GM19023 (cell line): ENCODE results near the gene BIN1.

Experiments used
- ATAC-seq: cut with Tn5 transposase; IDR thresholded peaks from one replicate; pipeline ENCODE4 v1.9.1; 2021; ENCODE audit warnings: mild to moderate bottlenecking, moderate library complexity; ENCODE audit not compliant: unreplicated experiment

Gene BIN1

DNA sequence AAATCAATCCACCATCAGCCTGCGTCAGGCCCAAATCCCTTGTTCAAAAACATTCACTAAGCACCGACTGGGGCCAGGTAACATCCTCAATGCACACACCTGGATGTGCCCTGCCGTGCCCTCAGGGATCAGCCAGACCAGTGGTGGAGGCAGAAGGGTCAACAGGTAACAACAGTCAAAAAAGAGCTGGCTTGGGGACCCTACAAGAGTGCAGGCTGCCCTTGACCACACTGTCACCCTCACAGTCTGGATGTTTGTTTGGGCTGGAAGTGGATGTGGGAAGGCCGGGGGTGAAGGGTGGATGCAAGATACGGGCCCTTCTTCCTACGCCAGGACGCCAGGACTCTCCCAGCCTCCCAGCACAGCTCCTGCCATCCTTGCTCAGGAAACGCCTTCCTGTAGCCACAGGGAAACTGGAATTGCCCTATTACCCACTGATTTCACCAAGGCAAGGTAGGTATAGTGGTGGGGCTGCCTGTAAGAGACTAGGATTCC lies 2.7 kb downstream of the BIN1 start:
- no peak for ATAC-seq

DNA sequence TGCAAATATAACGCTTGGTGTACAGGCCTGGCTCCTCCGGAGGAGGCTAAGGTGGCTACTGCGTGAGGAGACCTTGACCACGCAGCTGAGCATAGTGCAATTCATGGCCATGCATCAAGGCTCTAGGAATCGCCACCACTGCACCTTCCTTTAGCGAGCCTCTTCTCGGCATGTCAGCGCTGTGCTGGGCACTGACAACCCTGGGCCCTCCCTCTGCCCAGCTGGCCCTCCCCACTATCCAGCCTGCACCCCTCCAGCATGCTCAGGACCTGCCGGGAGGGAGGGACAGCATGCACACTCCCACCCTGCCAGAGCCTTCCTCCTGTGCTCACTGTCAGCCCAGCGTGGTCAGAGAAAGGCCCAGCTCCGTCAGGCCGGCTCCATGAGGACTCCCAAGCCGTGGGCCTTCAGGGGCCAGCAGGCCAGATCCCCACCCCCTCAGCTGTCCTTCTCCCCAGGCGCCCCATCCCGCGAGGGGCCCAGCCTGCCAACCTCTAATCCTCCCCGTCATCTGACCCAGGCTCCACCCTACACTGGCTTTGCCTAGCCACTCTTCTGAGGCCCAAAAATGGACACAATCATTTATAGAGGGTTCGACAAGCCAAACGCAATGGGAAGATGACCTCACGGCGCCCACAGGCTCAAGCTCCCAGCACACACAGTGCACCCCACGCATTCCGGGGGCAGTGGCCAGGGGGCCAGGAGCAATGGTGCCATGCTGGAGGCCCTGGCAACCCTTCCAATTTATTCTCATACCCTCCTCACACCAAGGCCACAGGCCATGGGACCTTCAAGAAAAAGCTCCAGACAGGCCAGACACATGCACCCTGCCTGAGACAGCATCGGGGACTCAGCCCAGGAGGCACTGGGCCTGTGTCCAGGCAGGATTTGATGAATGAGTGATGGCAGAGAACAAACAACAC lies 3.5 kb downstream of the BIN1 start:
- no peak for ATAC-seq

DNA sequence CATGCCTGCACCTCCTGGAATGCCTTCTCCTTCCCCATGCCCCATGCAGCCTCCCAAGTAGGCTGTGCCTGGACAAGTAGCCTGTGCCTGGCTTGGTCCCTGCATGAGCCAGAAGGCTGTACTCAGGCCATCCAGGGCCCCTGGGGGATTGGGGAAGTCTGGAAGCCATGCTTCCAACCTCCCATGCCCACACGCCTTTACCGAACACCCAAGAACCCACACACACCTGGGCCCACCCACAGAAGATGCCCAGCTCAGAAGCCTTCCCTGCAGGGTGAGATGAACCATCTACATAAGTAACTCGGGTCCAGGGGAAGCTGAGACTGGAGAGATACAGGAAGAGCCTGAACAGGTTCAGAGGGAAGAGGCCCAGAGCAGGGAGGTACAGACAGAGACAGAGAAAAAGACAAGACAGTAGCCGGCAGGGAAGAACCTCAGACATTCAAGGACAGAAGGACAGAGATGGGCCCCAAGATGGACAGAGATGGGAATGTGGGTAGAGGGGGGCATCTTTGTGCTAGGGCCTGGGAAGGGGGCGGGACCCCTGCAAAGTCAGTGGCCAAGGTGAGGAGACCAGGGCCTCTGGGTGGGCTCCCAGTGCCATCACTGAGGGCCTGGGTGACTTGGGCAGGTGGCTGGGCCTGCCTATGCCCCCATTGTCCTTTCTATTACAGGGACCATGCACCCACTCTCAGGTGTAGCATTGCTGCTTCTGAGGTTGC lies 4.3 kb downstream of the BIN1 start:
- no peak for ATAC-seq

DNA sequence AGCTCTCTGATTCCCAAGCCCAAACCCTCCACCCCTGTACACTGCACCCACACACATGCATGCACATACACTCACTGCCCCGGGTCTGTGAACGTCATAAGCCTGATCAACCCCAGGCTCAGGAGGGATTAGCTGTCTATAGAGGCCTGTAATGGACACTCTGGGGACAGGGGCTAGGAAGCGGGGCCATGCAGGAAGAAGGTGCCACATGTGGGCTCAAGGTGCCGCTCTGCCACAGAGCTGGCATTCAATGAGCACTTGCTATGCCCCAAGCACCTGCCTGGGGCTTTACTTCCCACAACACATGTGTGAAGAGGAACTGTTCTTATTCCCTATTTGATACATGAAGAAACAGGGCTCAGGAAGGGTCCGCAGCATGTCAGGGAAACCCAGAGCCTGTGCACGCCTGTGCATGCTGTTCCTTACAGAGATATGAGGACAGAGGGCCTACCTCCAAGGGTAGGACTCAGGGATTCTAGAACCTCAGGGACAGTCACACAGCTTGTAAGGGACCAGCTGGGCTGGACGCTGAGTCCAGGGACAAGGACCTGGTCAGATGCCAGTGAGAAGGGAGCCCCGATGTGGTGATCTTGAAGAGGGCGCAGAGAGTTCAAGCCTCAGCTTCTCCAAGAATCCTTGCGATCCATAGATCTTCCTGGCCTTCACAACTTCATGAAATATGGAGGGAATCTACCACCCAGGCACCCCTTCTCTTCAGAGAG lies 5.0 kb downstream of the BIN1 start:
- ATAC-seq, result no peak

GRCh38 chr2:127101048-127101611 lies 5.8 kb downstream of the BIN1 start:
- ATAC-seq, result no peak

- ATAC-seq, result no peak
Measured at GRCh38 chr2:127100251-127101047, 6.5 kb downstream of the BIN1 start.

DNA sequence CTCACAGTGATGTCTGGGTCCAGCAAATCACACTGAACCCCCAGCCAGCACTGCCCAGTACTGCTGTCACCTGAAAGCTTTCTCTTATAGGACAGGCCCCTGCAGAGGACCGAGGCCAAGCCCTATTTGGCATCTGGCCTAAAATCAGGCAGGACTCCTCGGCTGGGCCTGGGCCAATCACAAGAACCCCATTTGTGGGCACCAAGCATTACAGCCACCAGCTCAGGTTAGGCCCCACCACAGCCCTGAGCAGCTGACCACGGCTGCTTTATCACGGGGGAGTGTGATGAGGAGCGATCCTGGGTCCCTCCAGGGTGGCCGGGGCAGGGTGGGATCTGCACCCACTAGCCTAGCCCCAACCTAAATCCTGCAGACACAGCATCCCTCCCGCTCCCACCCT lies 8.2 kb downstream of the BIN1 start:
- no peak for ATAC-seq

DNA sequence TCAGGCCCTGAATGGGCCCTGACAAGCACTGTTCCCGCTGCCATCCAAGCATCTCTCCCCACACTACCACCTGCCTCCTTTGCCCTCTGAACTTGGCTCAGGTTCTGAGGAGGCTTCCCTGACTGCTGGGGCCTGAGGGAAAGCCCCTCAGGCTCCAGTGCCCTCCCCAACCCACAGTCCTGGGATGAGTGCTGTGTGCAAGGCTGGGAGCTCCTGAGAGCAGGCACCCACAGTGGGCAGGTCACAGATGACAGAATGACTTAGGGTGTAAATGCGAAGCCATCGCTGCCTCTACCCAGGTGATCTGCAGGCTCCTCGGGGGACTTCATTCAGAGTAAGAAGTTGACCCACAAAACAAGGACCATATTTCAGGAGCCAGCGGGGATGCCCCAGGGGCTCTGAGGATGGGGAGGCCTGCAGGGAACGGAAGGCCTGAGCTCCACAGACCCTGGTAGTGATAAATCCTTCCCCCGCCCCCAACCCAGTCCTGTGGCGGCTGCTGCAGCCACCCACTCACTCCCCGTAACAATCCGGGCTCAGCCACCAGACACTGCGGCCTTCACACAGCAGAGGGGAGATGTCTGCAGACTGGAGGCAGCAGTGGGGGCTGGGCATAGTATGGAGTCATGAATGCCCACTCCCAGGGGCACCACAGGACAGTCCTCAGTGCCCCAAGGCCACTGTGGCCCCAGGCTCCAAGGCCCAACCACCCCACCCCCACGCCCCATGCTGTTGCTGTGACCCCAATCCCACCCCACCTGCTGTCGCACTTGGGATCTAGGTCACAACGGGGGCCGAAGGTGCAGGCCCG lies 8.9 kb downstream of the BIN1 start:
- ATAC-seq, result no peak

DNA sequence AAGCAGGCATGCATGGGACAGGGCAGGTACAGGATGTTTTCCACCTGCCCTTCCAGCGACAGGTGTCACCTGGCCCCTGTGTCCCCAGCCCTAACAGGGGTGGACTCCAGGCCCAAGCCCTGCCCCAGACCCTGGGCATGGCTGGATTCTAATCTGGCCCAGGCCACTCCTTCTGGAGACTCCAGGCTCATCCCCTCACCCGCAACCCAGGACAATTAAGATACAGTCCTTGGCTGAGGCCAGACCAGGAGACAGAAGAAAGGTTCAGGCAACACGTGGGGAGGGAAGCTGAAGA lies 9.5 kb downstream of the BIN1 start:
- no peak for ATAC-seq

GRCh38 chr2:127096718-127097470 lies 10.1 kb downstream of the BIN1 start:
- no peak for ATAC-seq

GRCh38 chr2:127096280-127096679 lies 10.7 kb downstream of the BIN1 start:
- ATAC-seq, result no peak

DNA sequence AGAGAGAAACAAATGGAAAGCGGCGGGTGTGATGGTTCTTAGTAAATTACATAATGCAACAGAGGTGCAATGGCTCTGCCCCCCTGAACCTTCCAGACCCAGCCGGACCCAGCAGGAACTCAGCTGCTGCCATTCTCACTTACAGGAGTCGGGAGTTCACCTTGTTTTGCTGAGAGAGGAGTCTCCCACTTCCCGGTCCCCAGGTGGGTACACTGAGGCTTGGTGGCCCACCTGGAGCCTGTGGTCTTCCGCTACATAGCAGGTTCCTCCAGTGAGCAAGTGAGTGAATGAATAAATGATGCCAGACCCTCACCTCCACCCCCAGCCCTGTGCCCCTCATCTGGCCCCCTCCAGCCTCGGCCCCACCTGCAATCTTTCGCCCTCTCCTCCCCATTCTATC lies 11.2 kb downstream of the BIN1 start:
- no peak for ATAC-seq

GRCh38 chr2:127095367-127095641 lies 11.7 kb downstream of the BIN1 start:
- ATAC-seq, result no peak

- ATAC-seq, result no peak
Measured at GRCh38 chr2:127094509-127095366, 12.2 kb downstream of the BIN1 start.

DNA sequence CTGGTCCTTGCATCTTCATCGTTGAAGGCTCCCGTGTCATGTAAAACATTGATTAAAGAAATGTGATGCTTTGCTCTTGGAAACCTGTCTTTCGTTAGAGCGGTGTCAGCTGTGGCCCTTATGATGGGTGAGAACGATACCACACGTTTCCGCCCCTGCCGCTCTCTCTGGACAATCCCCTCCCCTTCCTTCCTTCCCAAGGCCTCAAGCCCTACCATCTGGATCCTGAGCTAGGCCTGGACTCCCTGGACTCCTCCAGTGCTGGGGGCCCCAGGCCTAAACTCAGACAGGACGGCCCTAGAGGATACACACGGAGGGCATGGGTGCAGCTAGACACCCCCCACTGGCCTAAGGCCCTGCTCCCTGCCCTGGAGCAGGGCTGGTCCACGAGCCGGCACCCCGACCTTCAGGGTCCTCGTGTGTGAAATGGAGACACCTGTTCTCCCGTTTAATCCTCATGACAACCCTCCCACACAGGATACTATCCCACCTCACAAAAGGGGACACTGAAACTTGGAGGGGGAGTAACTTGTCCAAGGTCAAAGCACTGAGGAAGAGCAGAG lies 13.2 kb downstream of the BIN1 start:
- ATAC-seq, result no peak

- ATAC-seq, result no peak
Measured at GRCh38 chr2:127092901-127093516, 13.9 kb downstream of the BIN1 start.

- no peak for ATAC-seq
Measured at GRCh38 chr2:127092306-127092705, 14.6 kb downstream of the BIN1 start.
